ENCODE results near the gene CGGBP1.

- no peak for TF ChIP-seq POLR2A (IDR thresholded peaks at IDR 0.05)
- TF ChIP-seq, protein P1, sequence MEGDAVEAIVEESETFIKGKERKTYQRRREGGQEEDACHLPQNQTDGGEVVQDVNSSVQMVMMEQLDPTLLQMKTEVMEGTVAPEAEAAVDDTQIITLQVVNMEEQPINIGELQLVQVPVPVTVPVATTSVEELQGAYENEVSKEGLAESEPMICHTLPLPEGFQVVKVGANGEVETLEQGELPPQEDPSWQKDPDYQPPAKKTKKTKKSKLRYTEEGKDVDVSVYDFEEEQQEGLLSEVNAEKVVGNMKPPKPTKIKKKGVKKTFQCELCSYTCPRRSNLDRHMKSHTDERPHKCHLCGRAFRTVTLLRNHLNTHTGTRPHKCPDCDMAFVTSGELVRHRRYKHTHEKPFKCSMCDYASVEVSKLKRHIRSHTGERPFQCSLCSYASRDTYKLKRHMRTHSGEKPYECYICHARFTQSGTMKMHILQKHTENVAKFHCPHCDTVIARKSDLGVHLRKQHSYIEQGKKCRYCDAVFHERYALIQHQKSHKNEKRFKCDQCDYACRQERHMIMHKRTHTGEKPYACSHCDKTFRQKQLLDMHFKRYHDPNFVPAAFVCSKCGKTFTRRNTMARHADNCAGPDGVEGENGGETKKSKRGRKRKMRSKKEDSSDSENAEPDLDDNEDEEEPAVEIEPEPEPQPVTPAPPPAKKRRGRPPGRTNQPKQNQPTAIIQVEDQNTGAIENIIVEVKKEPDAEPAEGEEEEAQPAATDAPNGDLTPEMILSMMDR (IDR thresholded peaks at IDR 0.05), result no peak
Observed at GRCh38 chr3:88075072-88075471, 16.3 kb upstream of the CGGBP1 start.

Data from heart left ventricle (tissue), 13 donors.